Right atrium auricular region (tissue), 2 donors: ENCODE measurements around the gene RYR1. TPM values are rescaled to one million over a fixed set of nuclear protein-coding genes. Genes with fewer than 3 reads are reported as not detected.
A peak's percentile ranks its signal among the peaks of the same experiment; 100 is the strongest.
"Not testable (repeated sequence)": the region's sequence is repeated elsewhere in the genome, so short reads cannot be mapped to it uniquely, and the experiment has no call there.

Source experiments
- DNase-seq: peaks from one replicate; pipeline ENCODE4 v3.0.0-alpha.2; 2019; ENCODE audit warnings: low spot score
- H3K27ac ChIP-seq, 2 donors: fragments of 200-600 bp; sonication (generic); 1 replicate in 1 of 2; 2 replicates in 1 of 2; pipeline ENCODE4 v1.5.1; 2016 to 2019
- H3K27me3 ChIP-seq, 2 donors: fragments of 200-600 bp; sonication (generic); one replicate each; pipeline versions ENCODE4 v1.5.1 to v1.6.0; 2017 to 2019
- H3K36me3 ChIP-seq: fragments of 200-600 bp; sonication (generic); one replicate; pipeline ENCODE4 v1.5.1; 2016
- H3K4me1 ChIP-seq, 2 donors: fragments of 200-600 bp; sonication (generic); one replicate each; pipeline versions ENCODE4 v1.5.1 to v1.6.0; 2017 to 2019
- H3K4me3 ChIP-seq, 2 donors: fragments of 200-600 bp; sonication (generic); 1 replicate in 1 of 2; 2 replicates in 1 of 2; pipeline ENCODE4 v1.5.1; 2017 to 2019; ENCODE audit warnings: mild to moderate bottlenecking in 1 of 2, moderate library complexity in 1 of 2
- H3K9me3 ChIP-seq, 2 donors: fragments of 200-600 bp; sonication (generic); one replicate each; pipeline ENCODE4 v1.5.1; 2019
- total RNA-seq, 2 donors: library from RNA; depleted of rRNA; stranded (reverse); fragments of >200 nt; gene quantifications; one replicate each; pipeline ENCODE4 v1.1.0, GENCODE V29; 2016
- TF ChIP-seq, protein P1 (sequence below), 2 donors: fragments of 200-600 bp; sonication (generic); IDR thresholded peaks; one replicate each; pipeline ENCODE4 v1.5.1; 2019; ENCODE audit warnings: antibody characterized with exemption in 2 of 2

RYR1 gene
- total RNA-seq, 2 donors from 2014 or later: 0.33 to 1.7 TPM

DNA sequence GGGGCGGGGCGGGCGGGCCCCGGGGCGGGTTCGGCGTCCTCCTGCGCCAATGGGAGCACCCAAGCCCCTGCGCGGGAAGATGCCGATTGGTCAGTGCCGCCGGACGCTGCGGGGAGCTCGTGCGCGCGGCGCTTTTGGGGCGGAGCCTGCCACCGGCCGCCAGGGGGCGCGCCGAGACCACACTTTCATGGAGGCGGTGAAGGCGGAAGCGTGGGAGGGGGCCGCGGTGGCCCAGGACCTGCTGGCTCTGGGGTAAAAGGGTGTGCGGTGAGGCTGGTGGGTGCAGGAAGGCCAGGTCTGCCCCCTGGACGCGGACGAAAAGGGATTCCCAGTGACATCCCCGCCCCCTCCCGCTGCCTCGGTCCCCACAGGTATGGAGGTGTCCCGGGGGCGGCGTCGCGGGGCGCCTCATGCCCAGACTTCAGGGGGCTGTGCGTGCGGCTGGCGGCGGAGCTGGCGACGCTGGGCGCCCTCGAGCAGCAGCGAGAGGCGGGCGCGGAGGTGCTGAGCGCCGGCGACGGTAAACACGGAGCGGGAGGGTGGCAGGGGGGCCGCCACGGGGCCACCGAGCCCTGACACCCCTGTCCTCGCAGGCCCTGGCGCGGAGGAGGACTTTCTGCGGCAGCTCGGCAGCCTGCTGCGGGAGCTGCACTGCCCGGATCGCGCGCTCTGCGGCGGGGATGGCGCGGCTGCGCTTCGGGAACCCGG lies 30.4 kb upstream of the RYR1 start, which contains the start of gene FAM98C:
Gene FAM98C, plus strand, starts transcription at position 127 of the 708 bp plus-strand sequence. Its CDS starts 61 bp downstream, at position 188.
- TF ChIP-seq, protein P1, sequence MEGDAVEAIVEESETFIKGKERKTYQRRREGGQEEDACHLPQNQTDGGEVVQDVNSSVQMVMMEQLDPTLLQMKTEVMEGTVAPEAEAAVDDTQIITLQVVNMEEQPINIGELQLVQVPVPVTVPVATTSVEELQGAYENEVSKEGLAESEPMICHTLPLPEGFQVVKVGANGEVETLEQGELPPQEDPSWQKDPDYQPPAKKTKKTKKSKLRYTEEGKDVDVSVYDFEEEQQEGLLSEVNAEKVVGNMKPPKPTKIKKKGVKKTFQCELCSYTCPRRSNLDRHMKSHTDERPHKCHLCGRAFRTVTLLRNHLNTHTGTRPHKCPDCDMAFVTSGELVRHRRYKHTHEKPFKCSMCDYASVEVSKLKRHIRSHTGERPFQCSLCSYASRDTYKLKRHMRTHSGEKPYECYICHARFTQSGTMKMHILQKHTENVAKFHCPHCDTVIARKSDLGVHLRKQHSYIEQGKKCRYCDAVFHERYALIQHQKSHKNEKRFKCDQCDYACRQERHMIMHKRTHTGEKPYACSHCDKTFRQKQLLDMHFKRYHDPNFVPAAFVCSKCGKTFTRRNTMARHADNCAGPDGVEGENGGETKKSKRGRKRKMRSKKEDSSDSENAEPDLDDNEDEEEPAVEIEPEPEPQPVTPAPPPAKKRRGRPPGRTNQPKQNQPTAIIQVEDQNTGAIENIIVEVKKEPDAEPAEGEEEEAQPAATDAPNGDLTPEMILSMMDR (IDR thresholded peaks at IDR 0.05): peak; percentile 97 to 98
- peak within 1 kb of the TSS; percentile 83 for H3K27ac ChIP-seq
- peak within 1 kb of the TSS; percentile 74 to 90 for H3K4me3 ChIP-seq
- H3K9me3 ChIP-seq: no peaks in the 10 kb centered on the region
- H3K36me3 ChIP-seq: peaks cover 3% of the 10 kb centered on the region
- peak; percentile 98 for DNase-seq
- H3K27me3 ChIP-seq: peaks cover 0 to 8% of the 10 kb centered on the region in 2 donors
- H3K4me1 ChIP-seq: peaks cover 0 to 8% of the 10 kb centered on the region in 2 donors

DNA sequence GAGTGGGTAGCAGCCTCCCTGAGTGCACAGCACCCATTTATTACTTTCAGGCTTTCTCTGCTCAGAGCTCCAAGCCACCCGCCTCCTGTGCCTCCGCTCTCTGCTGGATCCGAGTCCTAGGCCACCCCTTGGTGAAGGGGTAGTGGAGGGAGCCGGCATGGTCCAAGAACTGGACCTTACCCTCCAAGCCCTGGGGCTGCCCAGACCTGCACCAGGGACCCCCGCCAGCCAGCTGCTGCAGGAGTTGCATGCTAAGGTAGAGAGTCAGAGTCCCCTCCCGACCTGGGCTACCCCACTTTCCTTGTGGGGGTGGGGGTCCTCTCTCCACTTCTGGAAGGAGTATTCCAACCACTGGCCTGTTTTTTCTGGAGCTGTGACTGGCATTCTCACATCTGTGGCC lies 28.6 kb upstream of the RYR1 start:
- no peak for DNase-seq
- H3K27ac ChIP-seq: no peak overlapping the region
- TF ChIP-seq, protein P1 (IDR thresholded peaks at IDR 0.05): no peak
- no peak overlapping the region for H3K4me3 ChIP-seq
- H3K9me3 ChIP-seq: no peaks in the 10 kb centered on the region
- peaks cover 0 to 8% of the 10 kb centered on the region in 2 donors for H3K4me1 ChIP-seq
- no peaks in the 10 kb centered on the region for H3K27me3 ChIP-seq
- H3K36me3 ChIP-seq: peaks cover 3% of the 10 kb centered on the region

DNA sequence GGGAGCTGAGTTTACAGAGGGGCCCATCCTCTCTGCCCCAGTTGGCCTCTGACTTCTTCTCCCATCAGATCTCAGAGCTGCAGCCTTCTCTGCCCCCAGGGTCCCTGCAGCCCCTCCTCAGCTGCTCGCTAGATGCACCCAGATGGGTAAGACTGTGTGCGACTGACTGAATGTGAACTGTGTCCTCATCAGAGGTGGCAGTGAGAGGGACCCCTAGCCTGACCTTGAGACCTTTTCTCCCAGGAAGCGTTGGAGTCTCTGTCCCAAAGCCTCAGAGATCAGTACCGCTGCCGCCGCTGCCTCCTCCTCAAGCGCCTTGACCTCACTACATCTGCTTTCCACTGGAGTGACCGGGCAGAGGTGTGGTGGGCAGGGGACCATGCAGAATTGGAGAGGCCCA lies 28.2 kb upstream of the RYR1 start:
- Histone ChIP-seq H3K36me3 (peaks cover 3% of the 10 kb centered on the region), H3K27ac (no peak overlapping the region), H3K4me1 (peaks cover 0 to 8% of the 10 kb centered on the region in 2 donors), H3K4me3 (no peak overlapping the region), H3K27me3 (no peaks in the 10 kb centered on the region), H3K9me3 (no peaks in the 10 kb centered on the region)
- DNase-seq: no peak
- TF ChIP-seq, protein P1 (IDR thresholded peaks at IDR 0.05): no peak

DNA sequence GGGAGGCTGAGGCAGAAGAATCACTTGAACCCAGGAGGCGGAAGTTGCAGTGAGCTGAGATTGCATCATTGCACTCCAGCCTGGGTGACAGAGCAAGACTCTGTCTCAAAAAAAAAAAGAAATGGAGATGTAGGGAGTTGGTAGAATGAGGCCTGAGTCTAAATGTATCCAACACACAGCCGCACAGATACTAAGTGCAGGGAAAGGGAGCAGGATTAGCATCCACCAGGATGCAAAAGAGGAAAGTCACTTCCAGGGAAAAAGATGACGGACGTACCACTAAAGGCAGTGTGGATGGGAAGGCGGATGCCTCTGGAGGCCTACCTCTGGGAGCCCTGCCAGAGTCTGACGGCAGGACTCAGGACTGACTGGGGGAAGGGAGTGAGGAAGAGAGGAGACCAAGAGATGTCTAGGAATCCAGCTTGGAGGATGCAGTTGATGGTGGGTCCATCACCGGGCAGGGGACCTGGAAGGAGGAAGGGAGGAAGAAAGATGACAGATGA lies 23.8 kb upstream of the RYR1 start:
- TF ChIP-seq, protein P1 (IDR thresholded peaks at IDR 0.05): no peak
- Histone ChIP-seq H3K27ac (no peak overlapping the region), H3K36me3 (peaks cover 3% of the 10 kb centered on the region), H3K4me3 (no peak overlapping the region), H3K9me3 (no peaks in the 10 kb centered on the region), H3K4me1 (no peaks in the 10 kb centered on the region), H3K27me3 (no peaks in the 10 kb centered on the region)
- no peak for DNase-seq

DNA sequence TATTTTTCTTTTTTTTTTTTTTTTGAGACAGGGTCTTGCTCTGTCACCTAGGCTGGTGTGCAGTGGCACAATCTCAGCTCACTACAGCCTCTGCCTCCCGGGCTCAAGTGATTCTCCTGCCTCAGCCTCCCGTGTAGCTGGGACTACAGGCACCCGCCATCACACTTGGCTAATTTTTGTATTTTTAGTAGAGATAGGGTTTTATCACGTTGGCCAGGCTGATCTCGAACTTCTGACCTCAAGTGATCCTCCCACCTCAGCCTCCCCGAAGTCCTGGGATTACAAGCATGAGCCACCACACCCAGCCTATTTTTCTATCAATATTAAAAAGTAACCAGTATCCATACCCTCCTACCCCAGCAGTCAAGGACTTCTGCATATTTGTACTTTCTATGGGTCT lies 23.1 kb upstream of the RYR1 start:
- H3K4me3 ChIP-seq, DNase-seq, H3K9me3 ChIP-seq, H3K36me3 ChIP-seq, H3K4me1 ChIP-seq, H3K27me3 ChIP-seq, H3K27ac ChIP-seq: not testable (repeated sequence)

DNA sequence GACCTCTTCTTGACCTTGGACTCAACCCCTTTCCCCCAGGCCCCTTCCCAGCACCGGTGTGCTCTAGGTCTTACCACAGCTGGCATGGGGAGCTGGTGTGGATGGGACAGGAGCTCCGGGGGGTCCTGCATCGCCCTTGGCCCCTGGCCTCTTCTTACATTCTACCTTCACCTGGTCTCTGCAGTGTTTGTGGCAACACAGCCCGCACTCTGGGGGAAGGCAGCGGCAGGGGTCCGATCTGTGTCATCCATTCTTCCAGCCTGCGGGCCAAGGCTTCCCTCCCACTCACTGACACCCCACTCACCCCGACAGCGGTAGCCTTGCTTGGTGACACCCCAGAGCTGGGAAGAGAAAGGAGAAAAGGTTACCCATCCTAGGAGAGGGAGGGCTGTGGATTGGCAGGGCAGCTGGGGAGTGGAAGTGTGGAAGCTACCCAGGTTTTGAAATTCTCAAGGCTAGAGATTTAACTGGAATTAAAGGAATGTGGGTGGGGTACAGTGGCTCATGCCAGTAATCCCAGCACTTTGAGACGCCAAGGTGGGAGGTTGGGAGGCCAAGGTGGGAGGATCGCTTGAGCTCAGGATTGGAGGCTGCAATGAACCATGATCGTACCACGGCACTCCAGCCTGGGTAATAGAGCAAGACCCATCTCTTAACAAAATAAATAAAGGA lies 22.3 kb upstream of the RYR1 start:
- no peaks in the 10 kb centered on the region for H3K4me1 ChIP-seq
- H3K4me3 ChIP-seq: no peak overlapping the region
- DNase-seq: no peak
- no peak overlapping the region for H3K27ac ChIP-seq
- no peaks in the 10 kb centered on the region for H3K27me3 ChIP-seq
- TF ChIP-seq, protein P1 (IDR thresholded peaks at IDR 0.05): no peak
- H3K36me3 ChIP-seq: no peaks in the 10 kb centered on the region
- no peaks in the 10 kb centered on the region for H3K9me3 ChIP-seq

DNA sequence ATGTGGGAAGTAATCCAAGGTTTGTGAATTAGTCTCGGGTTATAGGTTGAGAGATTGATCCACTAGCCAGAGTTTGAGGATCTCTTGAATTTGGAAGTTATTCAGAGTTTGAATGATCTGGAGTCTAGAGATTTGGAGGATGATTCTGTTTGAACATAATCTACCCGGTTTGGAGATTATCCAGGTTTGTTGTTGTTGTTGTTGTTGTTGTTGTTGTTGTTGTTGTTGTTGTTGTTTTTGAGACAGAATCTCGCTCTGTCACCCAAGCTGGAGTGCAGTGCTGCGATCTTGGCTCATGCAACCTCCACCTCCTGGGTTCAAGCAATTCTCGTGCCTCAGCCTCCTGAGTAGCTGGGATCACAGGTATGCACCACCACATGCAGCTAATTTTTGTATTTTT lies 21.6 kb upstream of the RYR1 start:
- H3K4me1 ChIP-seq, H3K4me3 ChIP-seq, H3K9me3 ChIP-seq, H3K27me3 ChIP-seq, DNase-seq, H3K27ac ChIP-seq, H3K36me3 ChIP-seq: not testable (repeated sequence)
